GM12872 (cell line): ENCODE data around the gene PASK.

Source experiments
- CTCF ChIP-seq: IDR thresholded peaks from 3 replicates; pipeline ENCODE4 v1.5.1; 2011; ENCODE audit warnings: low read depth, mild to moderate bottlenecking, low read length, moderate library complexity; ENCODE audit not compliant: insufficient read depth

PASK gene

DNA sequence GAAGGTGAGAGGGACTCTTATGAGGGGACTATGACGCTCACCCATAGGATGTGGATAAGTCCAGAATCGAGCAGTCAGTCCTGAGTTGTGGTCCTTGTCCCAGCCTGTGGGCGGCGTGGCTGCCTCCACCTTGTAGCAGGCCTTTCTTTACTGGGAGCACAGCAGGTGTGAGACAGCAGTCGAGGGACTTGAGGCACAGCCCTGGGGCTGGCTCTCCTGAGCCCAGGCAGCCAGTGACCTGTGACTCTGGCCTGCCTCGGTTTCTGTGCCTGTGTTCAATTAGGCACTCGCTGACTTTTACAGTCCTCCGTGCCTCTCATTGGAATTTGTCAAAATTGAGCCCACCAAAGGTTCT, 9.3 kb upstream of the PASK start:
- TF ChIP-seq CTCF = no peak

- TF ChIP-seq CTCF = no peak
Measured at GRCh38 chr2:241157841-241158545, 8.7 kb upstream of the PASK start.

- TF ChIP-seq CTCF = no peak
Measured at GRCh38 chr2:241156971-241157441, 7.7 kb upstream of the PASK start.

GRCh38 chr2:241155936-241156335, 6.7 kb upstream of the PASK start:
- no peak for TF ChIP-seq CTCF

DNA sequence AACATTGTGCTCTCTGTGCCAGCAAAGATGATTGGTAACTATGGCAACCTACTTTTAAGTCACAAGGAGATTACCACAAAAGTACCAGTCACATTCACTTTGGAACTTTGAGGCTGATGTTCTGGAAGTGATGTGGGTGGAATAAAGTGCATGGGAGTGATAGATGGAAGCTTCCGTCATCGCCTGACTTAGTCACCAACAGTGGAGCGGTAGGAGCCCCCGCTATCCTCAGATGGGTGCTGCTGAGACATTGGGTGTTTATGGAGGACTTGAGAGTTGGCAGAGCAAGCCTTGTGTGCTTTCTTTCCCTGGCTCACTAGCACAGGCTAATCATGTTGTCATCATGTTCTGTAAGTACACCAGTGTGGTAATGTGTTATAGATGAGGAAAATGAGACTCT, 5.6 kb upstream of the PASK start:
- TF ChIP-seq CTCF = no peak

DNA sequence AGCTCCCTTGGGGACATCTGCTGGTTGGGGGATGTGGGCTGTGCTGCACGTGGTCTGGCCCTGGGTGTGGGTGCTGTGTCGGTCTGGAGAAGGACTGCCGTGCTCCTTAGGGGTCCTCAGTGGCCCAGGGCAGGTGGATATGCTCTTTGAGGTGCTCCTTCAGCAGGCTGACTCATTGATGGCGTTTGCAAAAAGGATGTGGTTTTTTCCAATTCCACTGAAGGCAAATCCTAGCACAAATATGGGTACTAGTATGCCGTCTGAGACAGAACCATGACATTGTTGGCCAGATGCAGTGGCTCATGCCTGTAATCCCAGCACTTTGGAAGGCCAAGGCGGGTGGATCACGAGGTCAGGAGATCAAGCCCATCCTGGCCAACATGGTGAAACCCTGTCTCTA, 4.3 kb upstream of the PASK start:
- TF ChIP-seq CTCF = no peak

DNA sequence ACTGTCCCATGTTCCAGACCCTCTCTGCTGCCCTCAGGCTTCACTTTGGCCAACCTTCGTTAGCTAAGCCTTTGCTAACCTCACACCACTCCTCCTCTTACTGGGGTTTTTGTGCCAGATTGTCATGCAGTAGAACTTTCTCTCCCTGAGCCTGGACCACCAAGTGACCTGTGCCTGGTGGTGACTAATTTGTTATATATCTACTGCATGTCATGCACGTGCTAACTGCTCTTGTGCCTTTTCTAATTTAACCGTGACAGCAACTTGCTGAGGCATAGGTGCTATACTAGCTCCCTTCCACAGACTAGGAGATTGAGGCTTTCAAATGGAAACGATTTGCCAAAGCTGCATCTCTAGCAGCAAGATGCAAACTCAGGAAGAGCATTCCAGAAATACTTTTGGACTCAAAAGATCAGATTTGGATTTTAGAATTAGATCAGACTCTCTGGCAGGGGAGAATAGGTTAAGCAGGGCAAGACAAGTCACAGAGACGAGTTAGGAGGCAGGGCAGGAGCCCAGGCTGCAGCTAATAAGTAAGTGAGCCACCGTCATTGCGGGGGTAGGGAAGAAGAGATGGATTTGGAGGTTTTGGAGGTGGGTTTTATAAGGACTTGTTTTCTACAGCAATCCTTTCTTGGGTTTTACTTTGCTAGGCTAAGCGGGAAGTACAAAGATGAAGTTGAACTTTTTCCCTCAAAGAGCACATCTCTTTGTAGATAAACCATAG, 2.8 kb upstream of the PASK start:
- no peak for TF ChIP-seq CTCF
